H1 (cell line): Measurements from ENCODE around the gene CFAP157.
"Not testable (repeated sequence)": the region's sequence is repeated elsewhere in the genome, so short reads cannot be mapped to it uniquely, and the experiment has no call there.

Experiments
- BRCA1 ChIP-seq: IDR thresholded peaks from 2 replicates; pipeline ENCODE4 v1.6.1; 2012; ENCODE audit warnings: low read depth, low read length, improper control_type of control experiment
- CHD2 ChIP-seq: IDR thresholded peaks from 2 replicates; pipeline ENCODE4 v1.6.1; 2012; ENCODE audit warnings: low read length, improper control_type of control experiment
- POLR2AphosphoS5 ChIP-seq: IDR thresholded peaks from 2 replicates; pipeline ENCODE4 v1.6.1; 2011; ENCODE audit warnings: low read depth, low read length
- TAF1 ChIP-seq: IDR thresholded peaks from 2 replicates; pipeline ENCODE4 v1.6.1; 2011; ENCODE audit warnings: mild to moderate bottlenecking, low read depth, low read length
- ZNF274 ChIP-seq: IDR thresholded peaks from 2 replicates; pipeline ENCODE4 v1.7.0; 2012; ENCODE audit warnings: low read length, borderline replicate concordance; ENCODE audit errors: extremely low read depth
- TF ChIP-seq, protein P1 (sequence below): IDR thresholded peaks from 2 replicates; pipeline ENCODE4 v1.6.1; 2011; ENCODE audit warnings: low read length, improper control_type of control experiment
- TF ChIP-seq, protein P2 (sequence below), 3 experiments: IDR thresholded peaks; 1 replicate in 2 of 3; 2 replicates in 1 of 3; pipeline versions ENCODE4 v1.5.1 to v1.6.1; 2011; ENCODE audit warnings: low read length in 3 of 3, mild to moderate bottlenecking in 3 of 3, inconsistent platforms in 2 of 3, low read depth in 1 of 3, moderate library complexity in 1 of 3; ENCODE audit not compliant: insufficient read depth in 1 of 3; ENCODE audit errors: control extremely low read depth in 1 of 3

DNA sequence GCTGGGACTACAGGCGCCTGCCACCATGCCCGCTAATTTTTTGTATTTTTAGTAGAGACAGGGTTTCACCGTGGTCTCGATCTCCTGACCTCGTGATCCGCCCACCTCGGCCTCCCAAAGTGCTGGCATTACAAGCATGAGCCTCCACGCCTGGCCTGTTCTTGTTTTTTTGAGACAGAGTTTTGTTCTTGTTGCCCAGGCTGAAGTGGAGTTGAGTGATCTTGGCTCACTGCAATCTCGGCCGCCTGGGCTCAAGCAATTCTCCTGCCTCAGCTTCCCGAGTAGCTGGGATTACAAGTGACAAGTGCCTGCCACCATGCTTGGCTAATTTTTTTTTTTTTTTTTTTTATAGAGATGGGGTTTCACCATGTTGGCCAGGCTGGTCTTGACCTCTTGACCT, 50.0 kb downstream of the CFAP157 start:
- TF ChIP-seq, protein P1, sequence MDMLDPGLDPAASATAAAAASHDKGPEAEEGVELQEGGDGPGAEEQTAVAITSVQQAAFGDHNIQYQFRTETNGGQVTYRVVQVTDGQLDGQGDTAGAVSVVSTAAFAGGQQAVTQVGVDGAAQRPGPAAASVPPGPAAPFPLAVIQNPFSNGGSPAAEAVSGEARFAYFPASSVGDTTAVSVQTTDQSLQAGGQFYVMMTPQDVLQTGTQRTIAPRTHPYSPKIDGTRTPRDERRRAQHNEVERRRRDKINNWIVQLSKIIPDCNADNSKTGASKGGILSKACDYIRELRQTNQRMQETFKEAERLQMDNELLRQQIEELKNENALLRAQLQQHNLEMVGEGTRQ, result not testable (repeated sequence)
- TF ChIP-seq, protein P2, sequence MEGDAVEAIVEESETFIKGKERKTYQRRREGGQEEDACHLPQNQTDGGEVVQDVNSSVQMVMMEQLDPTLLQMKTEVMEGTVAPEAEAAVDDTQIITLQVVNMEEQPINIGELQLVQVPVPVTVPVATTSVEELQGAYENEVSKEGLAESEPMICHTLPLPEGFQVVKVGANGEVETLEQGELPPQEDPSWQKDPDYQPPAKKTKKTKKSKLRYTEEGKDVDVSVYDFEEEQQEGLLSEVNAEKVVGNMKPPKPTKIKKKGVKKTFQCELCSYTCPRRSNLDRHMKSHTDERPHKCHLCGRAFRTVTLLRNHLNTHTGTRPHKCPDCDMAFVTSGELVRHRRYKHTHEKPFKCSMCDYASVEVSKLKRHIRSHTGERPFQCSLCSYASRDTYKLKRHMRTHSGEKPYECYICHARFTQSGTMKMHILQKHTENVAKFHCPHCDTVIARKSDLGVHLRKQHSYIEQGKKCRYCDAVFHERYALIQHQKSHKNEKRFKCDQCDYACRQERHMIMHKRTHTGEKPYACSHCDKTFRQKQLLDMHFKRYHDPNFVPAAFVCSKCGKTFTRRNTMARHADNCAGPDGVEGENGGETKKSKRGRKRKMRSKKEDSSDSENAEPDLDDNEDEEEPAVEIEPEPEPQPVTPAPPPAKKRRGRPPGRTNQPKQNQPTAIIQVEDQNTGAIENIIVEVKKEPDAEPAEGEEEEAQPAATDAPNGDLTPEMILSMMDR (IDR thresholded peaks at IDR 0.05; ENCODE audit: control extremely low read depth in 1 of 3, insufficient read depth in 1 of 3, low read depth in 1 of 3, low read length in 3 of 3), result not testable (repeated sequence)
- not testable (repeated sequence) for TF ChIP-seq BRCA1, TAF1, POLR2AphosphoS5, ZNF274, CHD2
